CD4-positive, alpha-beta T cell (primary cell): ENCODE data around the gene BTAF1. TPM values are rescaled to one million over a fixed set of nuclear protein-coding genes. Genes with fewer than 3 reads are reported as not detected.

Source experiments
- ATAC-seq: fragments of 200-7000 bp; cut with Tn5 transposase; one replicate; pipeline ENCODE4 v1.10.0; 2022; ENCODE audit warnings: mild to moderate bottlenecking; ENCODE audit not compliant: poor library complexity
- CTCF ChIA-PET: fragments of 350-600 bp; sonication (Branson Sonifier 250); formaldehyde crosslinking; loops from one replicate; lab custom pipeline; 2021; ENCODE audit warnings: antibody characterized with exemption, inconsistent platforms; lab: Charles Lee
- POLR2A ChIA-PET: fragments of 350-600 bp; sonication (Branson Sonifier 250); formaldehyde crosslinking; loops from one replicate; lab custom pipeline; 2021; ENCODE audit warnings: antibody characterized with exemption, inconsistent platforms; lab: Charles Lee
- DNase-seq, 14 experiments: peaks; one replicate each; pipeline ENCODE4 v3.0.0-alpha.2; 2013 to 2020; ENCODE audit warnings: mixed read lengths in 2 of 14
- H3K27ac ChIP-seq, 2 donors: one replicate each; pipeline versions ENCODE4 v1.5.1 to v1.7.0; 2013; ENCODE audit warnings: low read length in 2 of 2, low read depth in 1 of 2, mild to moderate bottlenecking in 1 of 2
- H3K27me3 ChIP-seq, 2 experiments: 1 replicate in 1 of 2; 2 replicates in 1 of 2; pipeline versions ENCODE4 v1.6.1 to v1.7.0; 2013; ENCODE audit warnings: low read length in 2 of 2, control low read depth in 1 of 2, mild to moderate bottlenecking in 1 of 2, moderate library complexity in 1 of 2; ENCODE audit not compliant: insufficient read depth in 2 of 2, control insufficient read depth in 1 of 2
- H3K36me3 ChIP-seq: one replicate; pipeline ENCODE4 v1.6.1; 2013; ENCODE audit warnings: low read length, control low read depth; ENCODE audit not compliant: insufficient read depth
- H3K4me1 ChIP-seq: one replicate; pipeline ENCODE4 v1.6.1; 2013; ENCODE audit warnings: low read length, control low read depth; ENCODE audit not compliant: insufficient read depth
- H3K4me3 ChIP-seq: one replicate; pipeline ENCODE4 v1.5.1; 2013; ENCODE audit warnings: mild to moderate bottlenecking, low read length, moderate library complexity
- H3K9me3 ChIP-seq, 2 experiments: 1 replicate in 1 of 2; 2 replicates in 1 of 2; pipeline versions ENCODE4 v1.6.1 to v1.7.0; 2013; ENCODE audit warnings: low read length in 2 of 2, mild to moderate bottlenecking in 2 of 2, control low read depth in 1 of 2, moderate library complexity in 1 of 2; ENCODE audit not compliant: control insufficient read depth in 1 of 2, insufficient read depth in 1 of 2
- H3K27ac Mint-ChIP-seq: one replicate; pipeline ENCODE4 v1.8.0; 2020; ENCODE audit warnings: mixed read lengths
- H3K27me3 Mint-ChIP-seq: one replicate; pipeline ENCODE4 v1.8.0; 2021; ENCODE audit warnings: mixed read lengths
- H3K36me3 Mint-ChIP-seq: one replicate; pipeline ENCODE4 v1.8.0; 2021; ENCODE audit warnings: low read depth, mixed read lengths
- H3K4me1 Mint-ChIP-seq: one replicate; pipeline ENCODE4 v1.8.0; 2021; ENCODE audit warnings: low read depth, mixed read lengths
- H3K4me3 Mint-ChIP-seq: one replicate; pipeline ENCODE4 v1.8.0; 2020; ENCODE audit warnings: mild to moderate bottlenecking, mixed read lengths
- H3K9me3 Mint-ChIP-seq: one replicate; pipeline ENCODE4 v1.8.0; 2020; ENCODE audit warnings: mixed read lengths
- CTCF ChIP-seq: fragments of 200-600 bp; IDR thresholded peaks from one replicate; pipeline ENCODE4 v1.8.0; 2022; ENCODE audit warnings: antibody characterized with exemption, mild to moderate bottlenecking
- intact Hi-C, 2 experiments: fragments of 100-400 bp; cut with DNase I in 1 of 2; cut with micrococcal nuclease in 1 of 2; formaldehyde crosslinking; loops; one replicate each; pipeline versions ENCODE4 v1.15.1 to v1.9.0; 2023 to 2025; cut with DNase I, micrococcal nuclease
- total RNA-seq, 174 experiments: library from RNA in 2 of 174; stranded (reverse) in 2 of 174; gene quantifications; one replicate each; pipeline ENCODE4 v1.2.3 and lab custom pipeline; 2021 to 2026

The BTAF1 gene
- total RNA-seq, 2 experiments from 2014 or later: 80.8 to 85.8 TPM

GRCh38 chr10:91980319-91980718 is 56.7 kb downstream of the BTAF1 start:
- Mint-ChIP-seq H3K4me3 (no peak overlapping the region), H3K36me3 (peaks cover 96% of the 10 kb centered on the region), H3K4me1 (peaks cover 8% of the 10 kb centered on the region), H3K9me3 (no peaks in the 10 kb centered on the region), H3K27me3 (no peaks in the 10 kb centered on the region), H3K27ac (no peak overlapping the region)
- DNase-seq (no peak), ATAC-seq (no peak)
- CTCF ChIA-PET: no interaction called here
- Histone ChIP-seq H3K27ac (no peak overlapping the region), H3K4me3 (no peak overlapping the region), H3K36me3 (peaks cover 64% of the 10 kb centered on the region), H3K4me1 (no peaks in the 10 kb centered on the region), H3K9me3 (no peaks in the 10 kb centered on the region), H3K27me3 (no peaks in the 10 kb centered on the region)
- TF ChIP-seq CTCF: no peak
- POLR2A ChIA-PET: no interaction called here
- intact Hi-C loops: no loop called here

- no peak overlapping the region for H3K4me3 ChIP-seq
- ChIA-PET POLR2A (interaction anchor here (0.6 kb wide), 1 partner anchor 19 kb away, joined by 3 read pairs; no protein-coding TSS in a partner anchor), CTCF (no interaction called here)
- no peak overlapping the region for H3K4me3 Mint-ChIP-seq
- no peaks in the 10 kb centered on the region for H3K27me3 ChIP-seq
- no peak overlapping the region for H3K27ac ChIP-seq
- TF ChIP-seq CTCF: no peak
- H3K4me1 Mint-ChIP-seq: peaks cover 13% of the 10 kb centered on the region
- DNase-seq (no peak), ATAC-seq (no peak)
- H3K9me3 ChIP-seq: no peaks in the 10 kb centered on the region
- H3K27ac Mint-ChIP-seq: no peak overlapping the region
- H3K36me3 Mint-ChIP-seq: peaks cover 96% of the 10 kb centered on the region
- peaks cover 66% of the 10 kb centered on the region for H3K36me3 ChIP-seq
- no peaks in the 10 kb centered on the region for H3K9me3 Mint-ChIP-seq
- no peaks in the 10 kb centered on the region for H3K4me1 ChIP-seq
- no peaks in the 10 kb centered on the region for H3K27me3 Mint-ChIP-seq
- intact Hi-C loops: no loop called here
Observed at GRCh38 chr10:91983416-91983815, 59.8 kb downstream of the BTAF1 start.

GRCh38 chr10:91987397-91988037 is 63.9 kb downstream of the BTAF1 start:
- intact Hi-C loops: no loop called here
- no peak for TF ChIP-seq CTCF
- H3K27ac Mint-ChIP-seq: no peak overlapping the region
- no peak overlapping the region for H3K4me3 ChIP-seq
- H3K4me3 Mint-ChIP-seq: no peak overlapping the region
- H3K4me1 Mint-ChIP-seq: peaks cover 13% of the 10 kb centered on the region
- POLR2A ChIA-PET: no interaction called here
- peaks cover 83% of the 10 kb centered on the region for H3K36me3 Mint-ChIP-seq
- ATAC-seq (no peak), DNase-seq (no peak)
- H3K27me3 ChIP-seq: no peaks in the 10 kb centered on the region
- no peaks in the 10 kb centered on the region for H3K27me3 Mint-ChIP-seq
- H3K4me1 ChIP-seq: no peaks in the 10 kb centered on the region
- H3K9me3 ChIP-seq: no peaks in the 10 kb centered on the region
- H3K36me3 ChIP-seq: peaks cover 63% of the 10 kb centered on the region
- CTCF ChIA-PET: no interaction called here
- no peak overlapping the region for H3K27ac ChIP-seq
- H3K9me3 Mint-ChIP-seq: no peaks in the 10 kb centered on the region
